T-cell (primary cell): ENCODE measurements around the gene HMG20A. TPM values are rescaled to one million over a fixed set of nuclear protein-coding genes. Genes with fewer than 3 reads are reported as not detected.

ENCODE experiments used
- ATAC-seq, 4 experiments: fragments of 200-7000 bp in 3 of 4; fragments of 150-1000 bp in 1 of 4; cut with Tn5 transposase; replicated peaks in 1 of 4; 1 replicate in 3 of 4; 2 replicates in 1 of 4; pipeline ENCODE4 v1.10.0; 2021; ENCODE audit warnings: moderate library complexity in 3 of 4, mild to moderate bottlenecking in 2 of 4, moderate number of reproducible peaks in 1 of 4
- CTCF ChIA-PET, 2 donors: fragments of 300-600 bp; sonication (Branson Sonifier 250); formaldehyde crosslinking; loops; one replicate each; lab custom pipeline; 2022; ENCODE audit warnings: antibody characterized with exemption in 2 of 2; lab: Charles Lee
- POLR2A ChIA-PET, 2 donors: fragments of 300-600 bp; sonication (Branson Sonifier 250); formaldehyde crosslinking; loops; one replicate each; lab custom pipeline; 2022; ENCODE audit warnings: antibody characterized with exemption in 2 of 2; lab: Charles Lee
- DNase-seq, 35 experiments: peaks; one replicate each; pipeline versions ENCODE4 v3.0.0 to v3.0.0-alpha.2; 2013 to 2023
- H3K27ac ChIP-seq: one replicate; pipeline ENCODE4 v1.5.1; 2013; ENCODE audit warnings: low read length
- H3K27me3 ChIP-seq, 2 experiments: replicated peaks in 1 of 2; 1 replicate in 1 of 2; 2 replicates in 1 of 2; pipeline versions ENCODE4 v1.6.1 to v1.7.0; 2013; ENCODE audit warnings: low read length in 1 of 2, mixed read lengths in 1 of 2; ENCODE audit not compliant: control insufficient read depth in 2 of 2, insufficient read depth in 2 of 2; ENCODE audit errors: extremely low read depth in 1 of 2
- H3K36me3 ChIP-seq, 2 donors: 1 replicate in 1 of 2; 2 replicates in 1 of 2; pipeline versions ENCODE4 v1.6.1 to v1.7.0; 2013; ENCODE audit warnings: low read length in 1 of 2; ENCODE audit not compliant: control insufficient read depth in 2 of 2, insufficient read depth in 1 of 2; ENCODE audit errors: extremely low read depth in 1 of 2
- H3K4me1 ChIP-seq, 2 experiments: 1 replicate in 1 of 2; 2 replicates in 1 of 2; pipeline versions ENCODE4 v1.6.1 to v1.7.0; 2013; ENCODE audit warnings: low read length in 2 of 2, mixed read lengths in 1 of 2; ENCODE audit not compliant: insufficient read depth in 2 of 2, control insufficient read depth in 1 of 2; ENCODE audit errors: extremely low read depth in 1 of 2
- H3K4me3 ChIP-seq, 2 donors: 1 replicate in 1 of 2; 2 replicates in 1 of 2; pipeline versions ENCODE4 v1.5.1 to v1.7.0; 2013; ENCODE audit warnings: mild to moderate bottlenecking in 2 of 2, low read length in 1 of 2, moderate library complexity in 1 of 2; ENCODE audit not compliant: control insufficient read depth in 1 of 2; ENCODE audit errors: extremely low read depth in 1 of 2
- H3K9me3 ChIP-seq: 2 replicates; pipeline ENCODE4 v1.7.0; 2013
- H3K27ac Mint-ChIP-seq, 2 donors: one replicate each; pipeline ENCODE4 v1.8.0; 2020 to 2021; ENCODE audit warnings: mild to moderate bottlenecking in 2 of 2, mixed read lengths in 2 of 2
- H3K27me3 Mint-ChIP-seq, 2 donors: one replicate each; pipeline ENCODE4 v1.8.0; 2021 to 2022; ENCODE audit warnings: mixed read lengths in 2 of 2
- H3K36me3 Mint-ChIP-seq: one replicate; pipeline ENCODE4 v1.8.0; 2021; ENCODE audit warnings: mixed read lengths
- H3K4me1 Mint-ChIP-seq, 3 donors: one replicate each; pipeline ENCODE4 v1.8.0; 2020 to 2022; ENCODE audit warnings: mixed read lengths in 3 of 3, mild to moderate bottlenecking in 1 of 3
- H3K4me3 Mint-ChIP-seq, 3 donors: one replicate each; pipeline ENCODE4 v1.8.0; 2020 to 2022; ENCODE audit warnings: mild to moderate bottlenecking in 3 of 3, mixed read lengths in 3 of 3, moderate library complexity in 3 of 3
- H3K9me3 Mint-ChIP-seq, 3 donors: one replicate each; pipeline ENCODE4 v1.8.0; 2020 to 2022; ENCODE audit warnings: mixed read lengths in 3 of 3
- WGBS: methylation state at CpG from one replicate; pipeline ENCODE4 v1.1.5; 2013; ENCODE audit warnings: missing lambda C conversion rate; ENCODE audit not compliant: insufficient coverage; 5-methylcytosine and 5-hydroxymethylcytosine counted together
- total RNA-seq, 35 experiments: library from RNA in 6 of 35; stranded (reverse) in 6 of 35; fragments of 120-200 nt in 1 of 35; gene quantifications; one replicate each; pipeline versions ENCODE4 v1.2.1 to v1.2.4 and lab custom pipeline; 2013 to 2026

The HMG20A gene
- total RNA-seq, 5 donors from 2014 or later (not counting 1 experiment from before 2014, with no cell fraction given), result 34.2 to 48.3 (median 42.0) TPM

GRCh38 chr15:77411619-77411976, 9.1 kb upstream of the HMG20A start:
- WGBS, result 100% methylated on average over 2 of the region's 3 CpGs
- no peaks in the 10 kb centered on the region for H3K36me3 ChIP-seq
- DNase-seq, result no peak
- no peak for ATAC-seq
- H3K9me3 ChIP-seq, result no peaks in the 10 kb centered on the region
- Mint-ChIP-seq H3K4me1 (peaks cover 14 to 19% (median 15%) of the 10 kb centered on the region in 3 donors), H3K9me3 (no peaks in the 10 kb centered on the region), H3K4me3 (no peak overlapping the region), H3K27me3 (no peaks in the 10 kb centered on the region), H3K36me3 (no peaks in the 10 kb centered on the region), H3K27ac (no peak overlapping the region)
- H3K27ac ChIP-seq, result no peak overlapping the region
- ChIA-PET POLR2A (interaction anchor here in 1 of 2 donors (0.7 kb wide), 1 partner anchor 10 kb away, joined by 4 read pairs; no protein-coding TSS in a partner anchor), CTCF (interaction anchor here in 1 of 2 donors (0.6 kb wide), 1 partner anchor 27 kb away, joined by 3 read pairs; no protein-coding TSS in a partner anchor)
- H3K4me3 ChIP-seq, result no peak overlapping the region
- H3K27me3 ChIP-seq, result no peaks in the 10 kb centered on the region
- H3K4me1 ChIP-seq, result peaks cover 6 to 13% of the 10 kb centered on the region in 2 experiments

GRCh38 chr15:77412972-77413698, 7.6 kb upstream of the HMG20A start:
- no peaks in the 10 kb centered on the region for H3K27me3 Mint-ChIP-seq
- H3K4me3 Mint-ChIP-seq, result no peak overlapping the region
- Histone ChIP-seq H3K36me3 (no peaks in the 10 kb centered on the region), H3K9me3 (no peaks in the 10 kb centered on the region), H3K27me3 (no peaks in the 10 kb centered on the region), H3K27ac (no peak overlapping the region), H3K4me3 (no peak overlapping the region), H3K4me1 (peaks cover 6 to 13% of the 10 kb centered on the region in 2 experiments)
- WGBS, result no CpG with 5 or more reads among the region's 2 CpGs
- H3K4me1 Mint-ChIP-seq, result peaks cover 15 to 17% (median 15%) of the 10 kb centered on the region in 3 donors
- no peaks in the 10 kb centered on the region for H3K9me3 Mint-ChIP-seq
- no peak for ATAC-seq
- no peak for DNase-seq
- H3K36me3 Mint-ChIP-seq, result no peaks in the 10 kb centered on the region
- CTCF ChIA-PET, result no interaction called here
- H3K27ac Mint-ChIP-seq, result no peak overlapping the region
- POLR2A ChIA-PET, result no interaction called here

- Mint-ChIP-seq H3K4me1 (peaks cover 22 to 24% (median 22%) of the 10 kb centered on the region in 3 donors), H3K27ac (no peak overlapping the region), H3K36me3 (no peaks in the 10 kb centered on the region), H3K4me3 (no peak overlapping the region), H3K9me3 (no peaks in the 10 kb centered on the region), H3K27me3 (no peaks in the 10 kb centered on the region)
- Histone ChIP-seq H3K4me3 (no peak overlapping the region), H3K9me3 (no peaks in the 10 kb centered on the region), H3K27ac (no peak overlapping the region), H3K27me3 (no peaks in the 10 kb centered on the region), H3K4me1 (peaks cover 6 to 16% of the 10 kb centered on the region in 2 experiments), H3K36me3 (no peaks in the 10 kb centered on the region)
- CTCF ChIA-PET, result no interaction called here
- WGBS, result no CpG with 5 or more reads among the region's 4 CpGs
- ATAC-seq (no peak), DNase-seq (no peak)
- POLR2A ChIA-PET, result no interaction called here
Observed at GRCh38 chr15:77413699-77414349, 6.9 kb upstream of the HMG20A start.

- H3K4me3 ChIP-seq, result no peak overlapping the region
- CTCF ChIA-PET, result no interaction called here
- Mint-ChIP-seq H3K4me1 (peaks cover 16 to 19% (median 19%) of the 10 kb centered on the region in 3 donors), H3K36me3 (no peaks in the 10 kb centered on the region), H3K27ac (peak overlapping the region in 1 of 2 donors; percentile 18), H3K4me3 (no peak overlapping the region), H3K27me3 (no peaks in the 10 kb centered on the region), H3K9me3 (no peaks in the 10 kb centered on the region)
- H3K9me3 ChIP-seq, result no peaks in the 10 kb centered on the region
- POLR2A ChIA-PET, result interaction anchor here in 1 of 2 donors (0.5 kb wide), 1 partner anchor 623 kb away, joined by 3 read pairs; no protein-coding TSS in a partner anchor
- DNase-seq, result no peak
- no peak for ATAC-seq
- H3K27me3 ChIP-seq, result peaks cover 0 to 3% of the 10 kb centered on the region in 2 experiments
- H3K4me1 ChIP-seq, result peaks cover 8 to 9% of the 10 kb centered on the region in 2 experiments
- no CpG with 5 or more reads among the region's 2 CpGs for WGBS
- no peak overlapping the region for H3K27ac ChIP-seq
- no peaks in the 10 kb centered on the region for H3K36me3 ChIP-seq
Observed at GRCh38 chr15:77414789-77415442, 5.8 kb upstream of the HMG20A start.

- Mint-ChIP-seq H3K4me3 (no peak overlapping the region), H3K9me3 (no peaks in the 10 kb centered on the region), H3K27me3 (no peaks in the 10 kb centered on the region), H3K4me1 (peaks cover 11 to 14% (median 14%) of the 10 kb centered on the region in 3 donors), H3K27ac (no peak overlapping the region), H3K36me3 (no peaks in the 10 kb centered on the region)
- Histone ChIP-seq H3K36me3 (no peaks in the 10 kb centered on the region), H3K9me3 (no peaks in the 10 kb centered on the region), H3K27me3 (peaks cover 0 to 3% of the 10 kb centered on the region in 2 experiments), H3K27ac (no peak overlapping the region), H3K4me3 (no peak overlapping the region), H3K4me1 (peaks cover 4 to 8% of the 10 kb centered on the region in 2 experiments)
- ATAC-seq (no peak), DNase-seq (no peak)
- WGBS, result 88% methylated on average over 4 of the region's 4 CpGs
- ChIA-PET POLR2A (no interaction called here), CTCF (no interaction called here)
Observed at GRCh38 chr15:77415450-77416147, 5.1 kb upstream of the HMG20A start.

GRCh38 chr15:77416148-77416455, 4.6 kb upstream of the HMG20A start:
- Mint-ChIP-seq H3K4me1 (peaks cover 11 to 17% (median 16%) of the 10 kb centered on the region in 3 donors), H3K27ac (no peak overlapping the region), H3K9me3 (no peaks in the 10 kb centered on the region), H3K36me3 (no peaks in the 10 kb centered on the region), H3K4me3 (no peak overlapping the region), H3K27me3 (no peaks in the 10 kb centered on the region)
- 94% methylated on average over 2 of the region's 2 CpGs for WGBS
- ATAC-seq, result no peak
- Histone ChIP-seq H3K27me3 (peaks cover 0 to 3% of the 10 kb centered on the region in 2 experiments), H3K27ac (no peak overlapping the region), H3K4me1 (peaks cover 7% of the 10 kb centered on the region in 2 experiments), H3K9me3 (no peaks in the 10 kb centered on the region), H3K36me3 (no peaks in the 10 kb centered on the region), H3K4me3 (no peak overlapping the region)
- ChIA-PET CTCF (no interaction called here), POLR2A (no interaction called here)
- no peak for DNase-seq
